ENCODE results near the gene GLUL. TPM values are rescaled to one million over a fixed set of nuclear protein-coding genes. Genes with fewer than 3 reads are reported as not detected.

Gene GLUL
- total RNA-seq, 1 experiment from 2014 or later = 165 TPM

DNA sequence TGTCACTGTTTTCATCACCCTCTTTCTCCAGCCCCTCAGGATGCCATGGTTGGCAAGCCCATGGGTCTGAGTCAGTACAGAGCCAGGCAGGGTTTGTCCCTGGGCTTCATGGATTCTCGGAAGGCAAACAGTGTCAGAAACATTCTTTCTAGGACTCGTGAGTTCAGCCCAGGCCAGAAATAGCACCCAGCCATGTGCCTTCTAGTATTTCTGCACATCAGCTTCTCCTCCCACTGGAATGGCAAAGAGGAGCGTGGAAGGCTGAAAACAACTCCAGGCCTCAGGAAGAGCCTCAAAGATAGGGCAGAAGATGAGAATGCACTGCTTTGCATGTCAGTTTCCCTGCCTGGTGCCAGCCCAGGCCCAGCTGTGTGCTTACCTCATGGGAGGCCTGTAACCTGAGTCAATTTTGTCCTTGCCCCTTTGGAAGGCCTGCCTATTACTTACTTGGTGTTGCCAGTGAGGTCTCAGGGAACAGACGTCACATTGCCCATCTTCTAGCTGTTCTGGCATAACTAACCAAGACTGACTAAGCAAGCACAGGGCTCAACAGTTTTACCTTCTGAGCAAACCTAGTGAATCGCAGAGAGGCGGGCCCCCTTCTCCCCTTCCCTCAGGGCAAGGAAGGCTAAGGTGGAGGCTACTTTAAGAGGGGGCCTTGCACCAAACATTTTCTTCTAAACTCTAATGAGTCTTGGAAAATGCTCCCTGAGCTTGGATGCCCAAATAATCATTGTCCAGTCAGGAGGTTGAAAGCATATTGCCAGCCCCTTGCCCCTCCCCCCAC lies 42.4 kb downstream of the GLUL start:
- H3K27ac ChIP-seq (ENCODE audit: low read depth, low read length) = no peak overlapping the region
- POLR2A ChIA-PET = no interaction called here
- intact Hi-C loops (cut with micrococcal nuclease) = no loop called here
- CTCF ChIA-PET = no interaction called here
- H3K9me2 ChIP-seq (ENCODE audit: insufficient read depth) = no peaks in the 10 kb centered on the region
- TF ChIP-seq, protein P1, sequence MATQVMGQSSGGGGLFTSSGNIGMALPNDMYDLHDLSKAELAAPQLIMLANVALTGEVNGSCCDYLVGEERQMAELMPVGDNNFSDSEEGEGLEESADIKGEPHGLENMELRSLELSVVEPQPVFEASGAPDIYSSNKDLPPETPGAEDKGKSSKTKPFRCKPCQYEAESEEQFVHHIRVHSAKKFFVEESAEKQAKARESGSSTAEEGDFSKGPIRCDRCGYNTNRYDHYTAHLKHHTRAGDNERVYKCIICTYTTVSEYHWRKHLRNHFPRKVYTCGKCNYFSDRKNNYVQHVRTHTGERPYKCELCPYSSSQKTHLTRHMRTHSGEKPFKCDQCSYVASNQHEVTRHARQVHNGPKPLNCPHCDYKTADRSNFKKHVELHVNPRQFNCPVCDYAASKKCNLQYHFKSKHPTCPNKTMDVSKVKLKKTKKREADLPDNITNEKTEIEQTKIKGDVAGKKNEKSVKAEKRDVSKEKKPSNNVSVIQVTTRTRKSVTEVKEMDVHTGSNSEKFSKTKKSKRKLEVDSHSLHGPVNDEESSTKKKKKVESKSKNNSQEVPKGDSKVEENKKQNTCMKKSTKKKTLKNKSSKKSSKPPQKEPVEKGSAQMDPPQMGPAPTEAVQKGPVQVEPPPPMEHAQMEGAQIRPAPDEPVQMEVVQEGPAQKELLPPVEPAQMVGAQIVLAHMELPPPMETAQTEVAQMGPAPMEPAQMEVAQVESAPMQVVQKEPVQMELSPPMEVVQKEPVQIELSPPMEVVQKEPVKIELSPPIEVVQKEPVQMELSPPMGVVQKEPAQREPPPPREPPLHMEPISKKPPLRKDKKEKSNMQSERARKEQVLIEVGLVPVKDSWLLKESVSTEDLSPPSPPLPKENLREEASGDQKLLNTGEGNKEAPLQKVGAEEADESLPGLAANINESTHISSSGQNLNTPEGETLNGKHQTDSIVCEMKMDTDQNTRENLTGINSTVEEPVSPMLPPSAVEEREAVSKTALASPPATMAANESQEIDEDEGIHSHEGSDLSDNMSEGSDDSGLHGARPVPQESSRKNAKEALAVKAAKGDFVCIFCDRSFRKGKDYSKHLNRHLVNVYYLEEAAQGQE (IDR thresholded peaks at IDR 0.05; ENCODE audit: low read depth) = no peak
- no peak for TF ChIP-seq CEBPB (IDR thresholded peaks at IDR 0.05; ENCODE audit: low read depth)
- TF ChIP-seq, protein P2, sequence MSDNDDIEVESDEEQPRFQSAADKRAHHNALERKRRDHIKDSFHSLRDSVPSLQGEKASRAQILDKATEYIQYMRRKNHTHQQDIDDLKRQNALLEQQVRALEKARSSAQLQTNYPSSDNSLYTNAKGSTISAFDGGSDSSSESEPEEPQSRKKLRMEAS (IDR thresholded peaks at IDR 0.05) = no peak
- TF ChIP-seq, protein P3, sequence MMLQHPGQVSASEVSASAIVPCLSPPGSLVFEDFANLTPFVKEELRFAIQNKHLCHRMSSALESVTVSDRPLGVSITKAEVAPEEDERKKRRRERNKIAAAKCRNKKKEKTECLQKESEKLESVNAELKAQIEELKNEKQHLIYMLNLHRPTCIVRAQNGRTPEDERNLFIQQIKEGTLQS (IDR thresholded peaks at IDR 0.05) = no peak
- no peak for TF ChIP-seq ZNF274 (IDR thresholded peaks at IDR 0.05; ENCODE audit: low read depth, low read length)
- TF ChIP-seq, protein P4, sequence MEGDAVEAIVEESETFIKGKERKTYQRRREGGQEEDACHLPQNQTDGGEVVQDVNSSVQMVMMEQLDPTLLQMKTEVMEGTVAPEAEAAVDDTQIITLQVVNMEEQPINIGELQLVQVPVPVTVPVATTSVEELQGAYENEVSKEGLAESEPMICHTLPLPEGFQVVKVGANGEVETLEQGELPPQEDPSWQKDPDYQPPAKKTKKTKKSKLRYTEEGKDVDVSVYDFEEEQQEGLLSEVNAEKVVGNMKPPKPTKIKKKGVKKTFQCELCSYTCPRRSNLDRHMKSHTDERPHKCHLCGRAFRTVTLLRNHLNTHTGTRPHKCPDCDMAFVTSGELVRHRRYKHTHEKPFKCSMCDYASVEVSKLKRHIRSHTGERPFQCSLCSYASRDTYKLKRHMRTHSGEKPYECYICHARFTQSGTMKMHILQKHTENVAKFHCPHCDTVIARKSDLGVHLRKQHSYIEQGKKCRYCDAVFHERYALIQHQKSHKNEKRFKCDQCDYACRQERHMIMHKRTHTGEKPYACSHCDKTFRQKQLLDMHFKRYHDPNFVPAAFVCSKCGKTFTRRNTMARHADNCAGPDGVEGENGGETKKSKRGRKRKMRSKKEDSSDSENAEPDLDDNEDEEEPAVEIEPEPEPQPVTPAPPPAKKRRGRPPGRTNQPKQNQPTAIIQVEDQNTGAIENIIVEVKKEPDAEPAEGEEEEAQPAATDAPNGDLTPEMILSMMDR (IDR thresholded peaks at IDR 0.05 in 2 of 3, conservative IDR thresholded peaks at IDR 0.05 in 1 of 3; ENCODE audit: borderline replicate concordance in 1 of 3, insufficient read depth in 1 of 3, low read depth in 2 of 3, low read length in 2 of 3) = no peak
- no peak for TF ChIP-seq JUND (IDR thresholded peaks at IDR 0.05)
- no peak for TF ChIP-seq YY1 (IDR thresholded peaks at IDR 0.05; ENCODE audit: extremely low read depth, insufficient replicate concordance, low read depth, low read length)
- no peak for TF ChIP-seq ELF1 (IDR thresholded peaks at IDR 0.05; ENCODE audit: borderline replicate concordance, low read depth)
- no peak for TF ChIP-seq ZFX (IDR thresholded peaks at IDR 0.05)
- no peak for TF ChIP-seq SP1 (IDR thresholded peaks at IDR 0.05; ENCODE audit: low read depth)
- no peak for TF ChIP-seq TCF7L2 (IDR thresholded peaks at IDR 0.05; ENCODE audit: borderline replicate concordance, extremely low read depth, insufficient read depth, insufficient read length)
- TF ChIP-seq SRF (IDR thresholded peaks at IDR 0.05; ENCODE audit: low read depth) = no peak
- no peak for TF ChIP-seq RAD21 (IDR thresholded peaks at IDR 0.05; ENCODE audit: low read depth)
- no peak for TF ChIP-seq EZH2 (IDR thresholded peaks at IDR 0.05)
- no peaks in the 10 kb centered on the region for H3K79me2 ChIP-seq (ENCODE audit: insufficient read depth, low read length)
- no peak overlapping the region for H3K4me3 ChIP-seq (replicated peaks in 1 of 2; ENCODE audit: low read depth in 1 of 2, low read length in 2 of 2)
- no peak overlapping the region for H3K9ac ChIP-seq (ENCODE audit: low read length)
- H3K27me3 ChIP-seq (ENCODE audit: insufficient read depth, low read length) = no peaks in the 10 kb centered on the region
- H3K4me2 ChIP-seq (ENCODE audit: low read length) = no peak overlapping the region
- no peaks in the 10 kb centered on the region for H3K4me1 ChIP-seq (ENCODE audit: control insufficient read depth in 1 of 2, insufficient read depth in 2 of 2, low read length in 2 of 2)
- no peak overlapping the region for H2AFZ ChIP-seq (ENCODE audit: low read depth, low read length, poor library complexity, severe bottlenecking)
- BruUV-seq (replicated peaks) = no TSS peak
- ATAC-seq (no peak), DNase-seq (ENCODE audit: low read depth, low spot score) (no peak)
- H3K9me3 ChIP-seq (ENCODE audit: control insufficient read depth in 1 of 2, insufficient read depth in 1 of 2, low read depth in 1 of 2, low read length in 2 of 2) = no peaks in the 10 kb centered on the region
- RAD21 ChIA-PET (ENCODE audit: low non-redundant PET in 1 of 2, low total read pairs in 2 of 2, uncharacterized antibody in 2 of 2, unreplicated experiment in 2 of 2) = no interaction called here
- no peaks in the 10 kb centered on the region for H3K36me3 ChIP-seq (ENCODE audit: control insufficient read depth in 1 of 2, insufficient read depth in 2 of 2, low read length in 2 of 2)
- H4K20me1 ChIP-seq (ENCODE audit: insufficient read depth) = no peaks in the 10 kb centered on the region
